Fibroblast of villous mesenchyme (primary cell): ENCODE measurements around the gene PARP2. TPM values are rescaled to one million over a fixed set of nuclear protein-coding genes. Genes with fewer than 3 reads are reported as not detected.

Source experiments
- DNase-seq: peaks from one replicate; pipeline ENCODE4 v3.0.0-alpha.2; 2010; ENCODE audit warnings: low read depth
- H3K4me3 ChIP-seq: 2 replicates; pipeline ENCODE4 v1.5.1; 2011; ENCODE audit warnings: low read depth, mild to moderate bottlenecking, low read length
- CTCF ChIP-seq: IDR thresholded peaks from 2 replicates; pipeline ENCODE4 v1.5.1; 2012; ENCODE audit warnings: low read depth, mild to moderate bottlenecking, low read length; ENCODE audit not compliant: insufficient read depth
- total RNA-seq: library from RNA; depleted of rRNA; stranded (reverse); fragments of >200 nt; gene quantifications from 2 replicates; pipeline ENCODE4 v1.2.3, GENCODE V29; 2012

Gene PARP2
- total RNA-seq, 1 donor: 12.5 TPM

GRCh38 chr14:20381341-20381740 lies 37.9 kb downstream of the PARP2 start:
- H3K4me3 ChIP-seq: no peak overlapping the region
- no peak for DNase-seq
- TF ChIP-seq CTCF: no peak

GRCh38 chr14:20382526-20382925 lies 39.1 kb downstream of the PARP2 start:
- DNase-seq: no peak
- no peak for TF ChIP-seq CTCF
- H3K4me3 ChIP-seq: no peak overlapping the region

GRCh38 chr14:20383032-20383431 lies 39.6 kb downstream of the PARP2 start:
- DNase-seq: no peak
- H3K4me3 ChIP-seq: no peak overlapping the region
- TF ChIP-seq CTCF: no peak

- no peak overlapping the region for H3K4me3 ChIP-seq
- no peak for DNase-seq
- TF ChIP-seq CTCF: no peak
Measured at GRCh38 chr14:20383636-20384035, 40.2 kb downstream of the PARP2 start.

- no peak overlapping the region for H3K4me3 ChIP-seq
- DNase-seq: no peak
- TF ChIP-seq CTCF: no peak
Measured at GRCh38 chr14:20384321-20384720, 40.9 kb downstream of the PARP2 start.

GRCh38 chr14:20384886-20385285 lies 41.5 kb downstream of the PARP2 start:
- H3K4me3 ChIP-seq: no peak overlapping the region
- no peak for TF ChIP-seq CTCF
- no peak for DNase-seq

- DNase-seq: no peak
- TF ChIP-seq CTCF: no peak
- H3K4me3 ChIP-seq: no peak overlapping the region
Measured at GRCh38 chr14:20386276-20386855, 42.9 kb downstream of the PARP2 start.
